HG03439 (cell line): ENCODE measurements around the gene KLHL36.
"Not testable (repeated sequence)": the region's sequence is repeated elsewhere in the genome, so short reads cannot be mapped to it uniquely, and the experiment has no call there.

Experiments
- ATAC-seq: cut with Tn5 transposase; IDR thresholded peaks from one replicate; pipeline ENCODE4 v1.9.1; 2021; ENCODE audit warnings: mild to moderate bottlenecking, moderate library complexity; ENCODE audit not compliant: unreplicated experiment

The KLHL36 gene

GRCh38 chr16:84667600-84668309, 19.4 kb downstream of the KLHL36 start:
- no peak for ATAC-seq

GRCh38 chr16:84670063-84670462, 21.8 kb downstream of the KLHL36 start:
- ATAC-seq = no peak

- ATAC-seq = no peak
Observed at GRCh38 chr16:84672276-84673202, 24.2 kb downstream of the KLHL36 start.

- ATAC-seq = no peak
Observed at GRCh38 chr16:84673203-84673535, 24.9 kb downstream of the KLHL36 start.

GRCh38 chr16:84673561-84673960, 25.2 kb downstream of the KLHL36 start:
- ATAC-seq = no peak

- no peak for ATAC-seq
Observed at GRCh38 chr16:84675423-84675822, 27.1 kb downstream of the KLHL36 start.

- ATAC-seq = no peak
Observed at GRCh38 chr16:84675884-84676283, 27.6 kb downstream of the KLHL36 start.

GRCh38 chr16:84677017-84677803, 28.9 kb downstream of the KLHL36 start:
- no peak for ATAC-seq

GRCh38 chr16:84677849-84678248, 29.5 kb downstream of the KLHL36 start:
- ATAC-seq = no peak

- ATAC-seq = no peak
Observed at GRCh38 chr16:84678541-84678940, 30.2 kb downstream of the KLHL36 start.

- no peak for ATAC-seq
Observed at GRCh38 chr16:84680165-84680842, 32.0 kb downstream of the KLHL36 start.

GRCh38 chr16:84680843-84681629, 32.7 kb downstream of the KLHL36 start:
- no peak for ATAC-seq

- ATAC-seq = no peak
Observed at GRCh38 chr16:84683691-84684591, 35.6 kb downstream of the KLHL36 start.

- ATAC-seq = no peak
Observed at GRCh38 chr16:84684592-84684965, 36.3 kb downstream of the KLHL36 start.

- no peak for ATAC-seq
Observed at GRCh38 chr16:84685210-84685609, 36.9 kb downstream of the KLHL36 start.

GRCh38 chr16:84686707-84687298, 38.5 kb downstream of the KLHL36 start:
- no peak for ATAC-seq

- no peak for ATAC-seq
Observed at GRCh38 chr16:84687715-84688114, 39.4 kb downstream of the KLHL36 start.

GRCh38 chr16:84688163-84688562, 39.9 kb downstream of the KLHL36 start:
- not testable (repeated sequence) for ATAC-seq

- no peak for ATAC-seq
Observed at GRCh38 chr16:84689111-84689510, 40.8 kb downstream of the KLHL36 start.
